MM.1S (cell line): ENCODE results near the gene FMN2.

Experiments used
- DNase-seq: peaks from one replicate; pipeline ENCODE4 v3.0.0-alpha.2; 2015
- H2AFZ ChIP-seq: fragments of 300-600 bp; sonication (generic); 2 replicates; pipeline ENCODE4 v1.6.0; 2016; ENCODE audit warnings: antibody characterized with exemption, low read length
- H3F3A ChIP-seq: fragments of 300-600 bp; sonication (generic); 2 replicates; pipeline ENCODE4 v1.6.1; 2016; ENCODE audit warnings: mild to moderate bottlenecking, antibody characterized with exemption, low read length, moderate library complexity, mixed read lengths; ENCODE audit not compliant: insufficient read depth
- H3K27ac ChIP-seq: fragments of 300-600 bp; sonication (generic); 2 replicates; pipeline ENCODE4 v1.5.1; 2016; ENCODE audit warnings: mild to moderate bottlenecking, low read length
- H3K27me3 ChIP-seq: fragments of 300-600 bp; sonication (generic); replicated peaks from 2 replicates; pipeline ENCODE4 v1.6.0; 2016; ENCODE audit warnings: low read length; ENCODE audit not compliant: insufficient read depth
- H3K36me3 ChIP-seq: fragments of 300-600 bp; sonication (generic); replicated peaks from 2 replicates; pipeline ENCODE4 v1.6.1; 2016; ENCODE audit warnings: mild to moderate bottlenecking, low read length, mixed read lengths; ENCODE audit not compliant: insufficient read depth
- H3K4me1 ChIP-seq: fragments of 300-600 bp; sonication (generic); 2 replicates; pipeline ENCODE4 v1.6.1; 2016; ENCODE audit warnings: low read length, mixed read lengths
- H3K4me2 ChIP-seq: fragments of 300-600 bp; sonication (generic); 2 replicates; pipeline ENCODE4 v1.6.0; 2016; ENCODE audit warnings: low read depth, low read length
- H3K4me3 ChIP-seq: fragments of 300-600 bp; sonication (generic); 2 replicates; pipeline ENCODE4 v1.5.1; 2016; ENCODE audit warnings: low read length, mixed read lengths
- H3K79me2 ChIP-seq: fragments of 300-600 bp; sonication (generic); 2 replicates; pipeline ENCODE4 v1.6.1; 2016; ENCODE audit warnings: mixed run types, low read length, mixed read lengths
- H3K9ac ChIP-seq: fragments of 300-600 bp; sonication (generic); 2 replicates; pipeline ENCODE4 v1.6.1; 2016; ENCODE audit warnings: low read length, mixed read lengths
- H3K9me2 ChIP-seq: fragments of 300-600 bp; sonication (generic); replicated peaks from 2 replicates; pipeline ENCODE4 v1.6.1; 2016; ENCODE audit warnings: mild to moderate bottlenecking, low read length, mixed read lengths; ENCODE audit not compliant: insufficient read depth
- H3K9me3 ChIP-seq: fragments of 300-600 bp; sonication (generic); replicated peaks from 2 replicates; pipeline ENCODE4 v1.6.1; 2016; ENCODE audit warnings: mild to moderate bottlenecking, low read length, mixed read lengths; ENCODE audit not compliant: insufficient read depth
- H4K20me1 ChIP-seq: fragments of 300-600 bp; sonication (generic); 2 replicates; pipeline ENCODE4 v1.6.1; 2016; ENCODE audit warnings: mild to moderate bottlenecking, low read length, moderate library complexity, mixed read lengths; ENCODE audit not compliant: insufficient read depth
- EZH2 ChIP-seq: fragments of 300-600 bp; sonication (generic); optimal IDR thresholded peaks from 2 replicates; pipeline ENCODE3; 2017; ENCODE audit warnings: low read depth, mild to moderate bottlenecking, antibody characterized with exemption, low read length, mixed read lengths
- EZH2phosphoT487 ChIP-seq: fragments of 300-600 bp; sonication (generic); IDR thresholded peaks from 2 replicates; pipeline ENCODE4 v1.6.1; 2018; ENCODE audit warnings: antibody characterized with exemption, low read length
- TF ChIP-seq, protein P1 (sequence below): fragments of 300-600 bp; sonication (generic); IDR thresholded peaks from 2 replicates; pipeline ENCODE4 v1.5.1; 2016; ENCODE audit warnings: antibody characterized with exemption, low read length, mixed read lengths

Gene FMN2

DNA sequence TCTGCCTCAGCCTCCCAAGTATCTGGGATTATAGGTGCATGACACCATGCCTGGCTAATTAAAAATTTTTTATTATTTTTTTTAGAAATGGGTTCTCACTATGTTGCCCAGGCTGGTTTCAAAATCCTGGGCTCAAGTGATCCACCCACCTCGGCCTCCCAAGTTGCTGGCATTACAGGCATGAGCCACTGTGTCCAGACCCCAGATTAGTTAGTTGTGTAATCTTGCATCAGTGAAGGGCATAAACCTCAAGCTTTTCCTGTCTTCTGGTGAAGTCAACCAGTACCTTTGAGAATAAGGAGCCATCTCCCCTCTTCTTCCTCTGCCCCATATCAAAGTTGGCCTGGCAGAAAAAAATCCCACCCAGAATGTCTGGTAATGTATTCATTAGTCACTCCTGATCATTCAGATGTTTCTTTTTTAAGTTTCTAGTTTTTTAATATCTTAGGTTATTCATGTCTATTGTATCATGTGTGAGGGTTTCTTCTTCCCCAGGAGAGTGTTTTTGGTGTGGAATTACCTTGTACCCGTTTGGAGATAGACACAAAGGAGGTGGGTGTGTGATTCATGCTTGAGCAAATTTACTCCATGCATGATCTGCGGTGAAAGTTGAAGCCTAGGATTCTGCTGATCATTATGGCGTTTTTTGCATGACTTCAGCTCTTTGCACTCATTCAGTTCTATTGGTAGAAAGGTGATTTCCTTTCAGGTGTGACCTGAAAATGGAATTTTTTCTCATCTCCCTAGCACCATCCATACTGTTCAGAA is 144.0 kb downstream of the FMN2 start:
- Histone ChIP-seq H3K27ac (no peak overlapping the region), H3K9ac (no peak overlapping the region), H3K9me3 (no peaks in the 10 kb centered on the region), H3K9me2 (no peaks in the 10 kb centered on the region), H3K4me2 (no peak overlapping the region), H3K79me2 (no peaks in the 10 kb centered on the region), H3K36me3 (no peaks in the 10 kb centered on the region), H3K4me1 (no peaks in the 10 kb centered on the region), H4K20me1 (no peaks in the 10 kb centered on the region), H2AFZ (no peak overlapping the region), H3K27me3 (no peaks in the 10 kb centered on the region), H3F3A (no peaks in the 10 kb centered on the region), H3K4me3 (no peak overlapping the region)
- no peak for DNase-seq
- TF ChIP-seq, protein P1, sequence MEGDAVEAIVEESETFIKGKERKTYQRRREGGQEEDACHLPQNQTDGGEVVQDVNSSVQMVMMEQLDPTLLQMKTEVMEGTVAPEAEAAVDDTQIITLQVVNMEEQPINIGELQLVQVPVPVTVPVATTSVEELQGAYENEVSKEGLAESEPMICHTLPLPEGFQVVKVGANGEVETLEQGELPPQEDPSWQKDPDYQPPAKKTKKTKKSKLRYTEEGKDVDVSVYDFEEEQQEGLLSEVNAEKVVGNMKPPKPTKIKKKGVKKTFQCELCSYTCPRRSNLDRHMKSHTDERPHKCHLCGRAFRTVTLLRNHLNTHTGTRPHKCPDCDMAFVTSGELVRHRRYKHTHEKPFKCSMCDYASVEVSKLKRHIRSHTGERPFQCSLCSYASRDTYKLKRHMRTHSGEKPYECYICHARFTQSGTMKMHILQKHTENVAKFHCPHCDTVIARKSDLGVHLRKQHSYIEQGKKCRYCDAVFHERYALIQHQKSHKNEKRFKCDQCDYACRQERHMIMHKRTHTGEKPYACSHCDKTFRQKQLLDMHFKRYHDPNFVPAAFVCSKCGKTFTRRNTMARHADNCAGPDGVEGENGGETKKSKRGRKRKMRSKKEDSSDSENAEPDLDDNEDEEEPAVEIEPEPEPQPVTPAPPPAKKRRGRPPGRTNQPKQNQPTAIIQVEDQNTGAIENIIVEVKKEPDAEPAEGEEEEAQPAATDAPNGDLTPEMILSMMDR, result no peak
- TF ChIP-seq EZH2phosphoT487, result no peak
- TF ChIP-seq EZH2, result no peak

DNA sequence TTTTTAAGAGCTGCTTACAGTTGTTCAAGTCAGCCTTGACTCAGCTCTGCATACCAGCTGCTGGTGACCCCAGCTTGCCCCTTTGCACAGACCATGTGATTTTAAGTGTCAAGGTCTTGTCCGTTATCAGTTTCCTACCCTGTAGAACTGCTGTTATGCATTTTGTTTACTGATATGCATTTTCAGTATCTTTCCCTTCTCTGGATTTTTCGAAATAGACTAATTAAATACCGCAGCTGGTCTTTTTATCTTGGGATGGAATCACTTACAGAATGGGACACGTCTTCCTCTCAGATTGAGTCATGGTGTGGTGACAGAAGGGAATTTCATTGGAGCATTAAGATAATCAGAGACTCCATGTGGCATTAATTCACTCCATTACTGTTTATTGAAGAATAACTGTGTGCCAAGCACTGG is 145.6 kb downstream of the FMN2 start:
- Histone ChIP-seq H3K27me3 (no peaks in the 10 kb centered on the region), H3K4me1 (no peaks in the 10 kb centered on the region), H3K36me3 (no peaks in the 10 kb centered on the region), H4K20me1 (no peaks in the 10 kb centered on the region), H3K4me3 (no peak overlapping the region), H3K4me2 (no peak overlapping the region), H3K9me3 (no peaks in the 10 kb centered on the region), H3K27ac (no peak overlapping the region), H3F3A (no peaks in the 10 kb centered on the region), H2AFZ (no peak overlapping the region), H3K9ac (no peak overlapping the region), H3K9me2 (no peaks in the 10 kb centered on the region), H3K79me2 (no peaks in the 10 kb centered on the region)
- TF ChIP-seq EZH2phosphoT487 (no peak), EZH2 (no peak)
- TF ChIP-seq, protein P1, result no peak
- no peak for DNase-seq

DNA sequence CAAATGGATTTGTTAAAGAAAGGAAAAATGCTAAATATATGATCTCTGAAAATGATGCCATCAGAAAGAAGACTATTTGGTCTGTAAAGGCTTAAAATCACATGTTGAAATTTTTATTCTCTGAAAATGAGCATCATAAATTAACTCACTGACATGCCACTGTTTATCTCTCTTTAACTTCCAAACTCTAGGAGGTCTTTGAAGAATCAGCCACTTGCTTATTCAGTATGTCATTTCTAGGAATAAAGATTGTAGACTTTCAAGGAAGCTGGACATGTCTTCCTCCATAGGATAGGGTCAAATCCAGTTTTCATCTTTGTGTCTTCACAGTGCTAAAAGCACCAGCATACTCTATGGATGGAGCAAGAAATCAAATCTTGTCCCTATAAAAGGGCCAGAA is 147.6 kb downstream of the FMN2 start:
- H3K4me2 ChIP-seq, result no peak overlapping the region
- no peaks in the 10 kb centered on the region for H3K79me2 ChIP-seq
- H3K4me3 ChIP-seq, result no peak overlapping the region
- H3K27ac ChIP-seq, result no peak overlapping the region
- no peak overlapping the region for H2AFZ ChIP-seq
- DNase-seq, result no peak
- H4K20me1 ChIP-seq, result no peaks in the 10 kb centered on the region
- TF ChIP-seq, protein P1, result no peak
- TF ChIP-seq EZH2phosphoT487 (no peak), EZH2 (no peak)
- H3K27me3 ChIP-seq, result no peaks in the 10 kb centered on the region
- H3K9ac ChIP-seq, result no peak overlapping the region
- no peaks in the 10 kb centered on the region for H3K9me2 ChIP-seq
- H3K36me3 ChIP-seq, result no peaks in the 10 kb centered on the region
- no peaks in the 10 kb centered on the region for H3F3A ChIP-seq
- no peaks in the 10 kb centered on the region for H3K9me3 ChIP-seq
- H3K4me1 ChIP-seq, result no peaks in the 10 kb centered on the region
